Embryonic facial prominence (tissue), 1 donor: ENCODE data around the gene CACNG5.
"Not testable (repeated sequence)": the region's sequence is repeated elsewhere in the genome, so short reads cannot be mapped to it uniquely, and the experiment has no call there.

Experiments used
- DNase-seq: peaks from one replicate; pipeline ENCODE4 v3.0.0-alpha.2; 2016; ENCODE audit errors: extremely low spot score

CACNG5 gene

GRCh38 chr17:66849851-66850580, 15.1 kb downstream of the CACNG5 start:
- no peak for DNase-seq

GRCh38 chr17:66850692-66851091, 15.8 kb downstream of the CACNG5 start:
- DNase-seq: no peak

- no peak for DNase-seq
Observed at GRCh38 chr17:66855204-66855603, 20.3 kb downstream of the CACNG5 start.

GRCh38 chr17:66858226-66859083, 23.5 kb downstream of the CACNG5 start:
- no peak for DNase-seq

GRCh38 chr17:66859353-66859752, 24.4 kb downstream of the CACNG5 start:
- no peak for DNase-seq

- DNase-seq: no peak
Observed at GRCh38 chr17:66860204-66860603, 25.3 kb downstream of the CACNG5 start.

- no peak for DNase-seq
Observed at GRCh38 chr17:66863820-66864219, 28.9 kb downstream of the CACNG5 start.

GRCh38 chr17:66865151-66865550, 30.2 kb downstream of the CACNG5 start:
- DNase-seq: no peak

- DNase-seq: no peak
Observed at GRCh38 chr17:66873962-66874361, 39.0 kb downstream of the CACNG5 start.

- DNase-seq: no peak
Observed at GRCh38 chr17:66884931-66885330, 50.0 kb downstream of the CACNG5 start.

- DNase-seq: no peak
Observed at GRCh38 chr17:66885417-66885816, 50.5 kb downstream of the CACNG5 start.

GRCh38 chr17:66889480-66890230, 54.7 kb downstream of the CACNG5 start:
- no peak for DNase-seq

- no peak for DNase-seq
Observed at GRCh38 chr17:66892246-66892645, 57.3 kb downstream of the CACNG5 start.

GRCh38 chr17:66893382-66893781, 58.5 kb downstream of the CACNG5 start:
- DNase-seq: no peak

GRCh38 chr17:66893863-66894262, 58.9 kb downstream of the CACNG5 start:
- no peak for DNase-seq

- DNase-seq: no peak
Observed at GRCh38 chr17:66897141-66897540, 62.2 kb downstream of the CACNG5 start.

- DNase-seq: no peak
Observed at GRCh38 chr17:66898536-66898935, 63.6 kb downstream of the CACNG5 start.

GRCh38 chr17:66900126-66901010, 65.5 kb downstream of the CACNG5 start:
- DNase-seq: no peak

- DNase-seq: not testable (repeated sequence)
Observed at GRCh38 chr17:66903296-66903695, 68.4 kb downstream of the CACNG5 start.

GRCh38 chr17:66903781-66904180, 68.9 kb downstream of the CACNG5 start:
- DNase-seq: no peak
